Measurements from ENCODE around the gene RPUSD4. TPM values are rescaled to one million over a fixed set of nuclear protein-coding genes. Genes with fewer than 3 reads are reported as not detected.

RPUSD4 gene
- total and polyA plus RNA-seq, 2 donors (not counting 1 experiment from before 2014, with no cell fraction given) = 24.5 to 50.4 TPM

DNA sequence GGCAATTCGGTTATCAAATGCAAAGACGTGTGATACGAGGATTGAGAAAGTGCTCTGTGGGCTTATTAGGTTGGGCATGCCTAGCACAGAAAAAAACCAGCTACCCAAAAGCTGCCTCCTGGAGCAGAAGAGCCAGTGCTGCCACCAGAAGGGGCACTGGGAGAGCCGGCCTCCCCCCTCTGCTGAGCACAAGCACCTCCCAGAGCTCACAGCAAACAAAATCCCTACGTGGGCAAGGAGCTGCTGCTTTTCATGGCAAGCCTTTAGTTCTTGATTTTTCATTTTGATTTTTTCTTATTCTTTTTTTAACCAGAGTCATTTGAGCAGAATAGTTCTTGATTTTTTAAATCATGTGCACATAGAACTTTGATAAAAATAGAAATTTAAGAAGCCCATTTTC is 12.8 kb downstream of the RPUSD4 start:
- Mint-ChIP-seq H3K27me3 (no peaks in the 10 kb centered on the region), H3K4me3 (no peak overlapping the region), H3K27ac (no peak overlapping the region), H3K9me3 (ENCODE audit: insufficient read depth) (peaks cover 2% of the 10 kb centered on the region), H3K4me1 (no peaks in the 10 kb centered on the region)
- H3K4me1 ChIP-seq (ENCODE audit: control insufficient read depth in 2 of 2, insufficient read depth in 2 of 2, low read length in 2 of 2) = no peaks in the 10 kb centered on the region
- H4K20me1 ChIP-seq (ENCODE audit: control insufficient read depth, insufficient read depth, low read length, poor library complexity, severe bottlenecking) = no peaks in the 10 kb centered on the region
- ChIA-PET CTCF (no interaction called here), POLR2A (no interaction called here)
- no peak for TF ChIP-seq EZH2 (IDR thresholded peaks at IDR 0.05; ENCODE audit: borderline replicate concordance, insufficient read depth, low read depth, low read length, poor library complexity, severe bottlenecking)
- TF ChIP-seq, protein P1, sequence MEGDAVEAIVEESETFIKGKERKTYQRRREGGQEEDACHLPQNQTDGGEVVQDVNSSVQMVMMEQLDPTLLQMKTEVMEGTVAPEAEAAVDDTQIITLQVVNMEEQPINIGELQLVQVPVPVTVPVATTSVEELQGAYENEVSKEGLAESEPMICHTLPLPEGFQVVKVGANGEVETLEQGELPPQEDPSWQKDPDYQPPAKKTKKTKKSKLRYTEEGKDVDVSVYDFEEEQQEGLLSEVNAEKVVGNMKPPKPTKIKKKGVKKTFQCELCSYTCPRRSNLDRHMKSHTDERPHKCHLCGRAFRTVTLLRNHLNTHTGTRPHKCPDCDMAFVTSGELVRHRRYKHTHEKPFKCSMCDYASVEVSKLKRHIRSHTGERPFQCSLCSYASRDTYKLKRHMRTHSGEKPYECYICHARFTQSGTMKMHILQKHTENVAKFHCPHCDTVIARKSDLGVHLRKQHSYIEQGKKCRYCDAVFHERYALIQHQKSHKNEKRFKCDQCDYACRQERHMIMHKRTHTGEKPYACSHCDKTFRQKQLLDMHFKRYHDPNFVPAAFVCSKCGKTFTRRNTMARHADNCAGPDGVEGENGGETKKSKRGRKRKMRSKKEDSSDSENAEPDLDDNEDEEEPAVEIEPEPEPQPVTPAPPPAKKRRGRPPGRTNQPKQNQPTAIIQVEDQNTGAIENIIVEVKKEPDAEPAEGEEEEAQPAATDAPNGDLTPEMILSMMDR (IDR thresholded peaks at IDR 0.05) = no peak
- no peaks in the 10 kb centered on the region for H3K79me2 ChIP-seq (ENCODE audit: control insufficient read depth, insufficient read depth, low read length)
- H3K36me3 ChIP-seq (replicated peaks in 1 of 2; ENCODE audit: control extremely low read depth in 1 of 2, control insufficient read depth in 1 of 2, extremely low read depth in 1 of 2, insufficient read depth in 2 of 2, low read length in 1 of 2) = peaks cover 27 to 74% of the 10 kb centered on the region in 2 experiments
- H3K4me2 ChIP-seq (replicated peaks; ENCODE audit: low read depth, low read length, poor library complexity, severe bottlenecking) = no peak overlapping the region
- H3K9me3 ChIP-seq (ENCODE audit: control extremely low read depth in 1 of 3, control insufficient read depth in 2 of 3, insufficient read depth in 1 of 3, low read length in 2 of 3) = peaks cover 1 to 23% (median 4%) of the 10 kb centered on the region in 3 donors
- no peak overlapping the region for H3K27ac ChIP-seq (ENCODE audit: low read length in 2 of 2)
- DNase-seq (no peak), ATAC-seq (ENCODE audit: low read depth) (no peak)
- H3K4me3 ChIP-seq (ENCODE audit: control extremely low read depth in 1 of 5, extremely low read depth in 1 of 5, insufficient read depth in 1 of 5, low read depth in 2 of 5, low read length in 4 of 5) = no peak overlapping the region
- H3K9ac ChIP-seq (ENCODE audit: low read length) = no peak overlapping the region
- 91% methylated on average over 4 of the region's 5 CpGs for WGBS (ENCODE audit: insufficient coverage)
- no peaks in the 10 kb centered on the region for H3K27me3 ChIP-seq (replicated peaks in 1 of 4; ENCODE audit: control extremely low read depth in 1 of 4, control insufficient read depth in 3 of 4, insufficient read depth in 4 of 4, low read length in 3 of 4)
- intact Hi-C loops (cut with micrococcal nuclease) = no loop called here
- H2AFZ ChIP-seq (ENCODE audit: insufficient read depth, low read depth, low read length, poor library complexity, severe bottlenecking) = no peak overlapping the region

DNA sequence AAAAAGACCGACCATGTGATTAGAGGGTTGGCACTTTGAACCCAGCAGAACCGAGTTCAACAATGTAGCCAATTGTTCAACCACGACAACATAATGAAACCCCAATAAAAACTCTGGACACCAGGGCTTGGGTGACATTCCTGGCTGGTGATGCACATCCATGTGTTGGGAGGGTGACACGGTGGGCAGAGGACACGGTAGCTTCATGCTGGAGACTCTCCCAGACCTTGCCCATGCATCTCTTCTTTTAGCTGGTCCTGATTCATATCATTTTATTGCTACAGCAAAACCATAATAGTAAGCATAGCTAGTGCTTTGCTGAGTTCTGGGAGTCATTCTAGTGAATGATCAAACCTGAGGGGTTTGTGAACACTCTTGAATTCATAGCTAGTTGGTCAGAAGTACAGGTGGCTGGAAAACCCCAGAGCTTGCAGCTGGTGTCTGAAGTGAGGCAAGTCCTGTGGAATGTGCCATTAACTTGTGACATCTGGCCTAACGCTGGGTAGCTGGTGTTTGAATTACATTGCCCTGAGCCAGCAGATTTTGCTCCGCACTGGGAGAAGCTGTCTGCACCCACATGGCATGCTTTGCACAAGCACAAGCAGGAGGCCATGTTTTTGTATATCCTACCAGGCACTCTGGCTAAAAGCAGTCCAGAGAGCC is 14.0 kb downstream of the RPUSD4 start:
- Histone ChIP-seq H3K9me3 (ENCODE audit: control extremely low read depth in 1 of 3, control insufficient read depth in 2 of 3, insufficient read depth in 1 of 3, low read length in 2 of 3) (peaks cover 1 to 23% (median 4%) of the 10 kb centered on the region in 3 donors), H3K36me3 (replicated peaks in 1 of 2; ENCODE audit: control extremely low read depth in 1 of 2, control insufficient read depth in 1 of 2, extremely low read depth in 1 of 2, insufficient read depth in 2 of 2, low read length in 1 of 2) (peaks cover 23 to 71% of the 10 kb centered on the region in 2 experiments), H4K20me1 (ENCODE audit: control insufficient read depth, insufficient read depth, low read length, poor library complexity, severe bottlenecking) (no peaks in the 10 kb centered on the region), H2AFZ (ENCODE audit: insufficient read depth, low read depth, low read length, poor library complexity, severe bottlenecking) (no peak overlapping the region), H3K27ac (ENCODE audit: low read length in 2 of 2) (no peak overlapping the region), H3K4me2 (replicated peaks; ENCODE audit: low read depth, low read length, poor library complexity, severe bottlenecking) (no peak overlapping the region), H3K4me1 (ENCODE audit: control insufficient read depth in 2 of 2, insufficient read depth in 2 of 2, low read length in 2 of 2) (no peaks in the 10 kb centered on the region), H3K4me3 (ENCODE audit: control extremely low read depth in 1 of 5, extremely low read depth in 1 of 5, insufficient read depth in 1 of 5, low read depth in 2 of 5, low read length in 4 of 5) (no peak overlapping the region), H3K79me2 (ENCODE audit: control insufficient read depth, insufficient read depth, low read length) (no peaks in the 10 kb centered on the region), H3K9ac (ENCODE audit: low read length) (no peak overlapping the region), H3K27me3 (replicated peaks in 1 of 4; ENCODE audit: control extremely low read depth in 1 of 4, control insufficient read depth in 3 of 4, insufficient read depth in 4 of 4, low read length in 3 of 4) (no peaks in the 10 kb centered on the region)
- intact Hi-C loops (cut with micrococcal nuclease) = no loop called here
- Mint-ChIP-seq H3K4me3 (no peak overlapping the region), H3K27ac (no peak overlapping the region), H3K4me1 (no peaks in the 10 kb centered on the region), H3K27me3 (no peaks in the 10 kb centered on the region), H3K9me3 (ENCODE audit: insufficient read depth) (peaks cover 2% of the 10 kb centered on the region)
- ChIA-PET POLR2A (no interaction called here), CTCF (no interaction called here)
- TF ChIP-seq EZH2 (IDR thresholded peaks at IDR 0.05; ENCODE audit: borderline replicate concordance, insufficient read depth, low read depth, low read length, poor library complexity, severe bottlenecking) = no peak
- TF ChIP-seq, protein P1 (IDR thresholded peaks at IDR 0.05) = no peak
- DNase-seq = no peak
- no peak for ATAC-seq (ENCODE audit: low read depth)
- WGBS (ENCODE audit: insufficient coverage) = 85% methylated on average over 5 of the region's 7 CpGs

Data from B cell (primary cell).